IMR-90 (cell line): ENCODE data around the gene IL23R. TPM values are rescaled to one million over a fixed set of nuclear protein-coding genes. Genes with fewer than 3 reads are reported as not detected.

Experiments used
- ATAC-seq: fragments of 200-7000 bp; cut with Tn5 transposase; 2 replicates; pipeline ENCODE4 v1.9.1; 2020; ENCODE audit warnings: low read depth, mild to moderate bottlenecking, moderate library complexity
- BruUV-seq: library from RNA; stranded (reverse); fragments of 400-500 nt; replicated peaks from 2 replicates; lab custom pipeline; 2021; lab: Mats Ljungman, UMichigan
- CTCF ChIA-PET: fragments of 300-600 bp; formaldehyde crosslinking; extraction: SDS; loops from one replicate; lab custom pipeline; 2021; ENCODE audit warnings: antibody characterized with exemption; lab: Yijun Ruan, JAX
- POLR2A ChIA-PET: fragments of 300-600 bp; sonication (Branson Sonifier 250); formaldehyde crosslinking; loops from one replicate; lab custom pipeline; 2022; ENCODE audit warnings: antibody characterized with exemption; ENCODE audit not compliant: unreplicated experiment; lab: Charles Lee
- DNase-seq: peaks from one replicate; pipeline ENCODE4 v3.0.0; 2013
- H2AFZ ChIP-seq: replicated peaks from 2 replicates; pipeline ENCODE3; 2013; ENCODE audit warnings: low read length, mild to moderate bottlenecking; ENCODE audit not compliant: poor library complexity
- H2AK5ac ChIP-seq: 2 replicates; pipeline ENCODE4 v1.6.1; 2013; ENCODE audit warnings: low read depth, low read length, inconsistent platforms
- H2AK9ac ChIP-seq: replicated peaks from 2 replicates; pipeline ENCODE3; 2013; ENCODE audit warnings: mild to moderate bottlenecking, low read depth, low read length, moderate library complexity; ENCODE audit not compliant: poor library complexity
- H2BK120ac ChIP-seq: 2 replicates; pipeline ENCODE4 v1.6.1; 2013; ENCODE audit warnings: low read depth, low read length, inconsistent platforms
- H2BK15ac ChIP-seq: 3 replicates; pipeline ENCODE4 v1.6.1; 2013; ENCODE audit warnings: low read depth, low read length, inconsistent platforms
- H2BK20ac ChIP-seq: 2 replicates; pipeline ENCODE4 v1.6.1; 2013; ENCODE audit warnings: low read depth, mild to moderate bottlenecking, inconsistent platforms, low read length, moderate library complexity
- H2BK5ac ChIP-seq: 2 replicates; pipeline ENCODE4 v1.6.1; 2013; ENCODE audit warnings: mild to moderate bottlenecking, low read depth, low read length, inconsistent platforms; ENCODE audit not compliant: poor library complexity, severe bottlenecking
- H3K14ac ChIP-seq: replicated peaks from 2 replicates; pipeline ENCODE4 v1.6.1; 2013; ENCODE audit warnings: low read depth, low read length, inconsistent platforms
- H3K18ac ChIP-seq: 2 replicates; pipeline ENCODE4 v1.6.1; 2013; ENCODE audit warnings: low read depth, low read length, control low read depth
- H3K23ac ChIP-seq: 2 replicates; pipeline ENCODE4 v1.6.1; 2013; ENCODE audit warnings: low read depth, low read length, inconsistent platforms
- H3K27ac ChIP-seq: 2 replicates; pipeline ENCODE4 v1.5.1; 2013; ENCODE audit warnings: mild to moderate bottlenecking, control low read depth, low read length; ENCODE audit not compliant: insufficient read depth
- H3K27me3 ChIP-seq: 2 replicates; pipeline ENCODE4 v1.6.1; 2013; ENCODE audit warnings: low read length; ENCODE audit not compliant: control insufficient read depth, insufficient read depth
- H3K36me3 ChIP-seq: 2 replicates; pipeline ENCODE4 v1.6.1; 2013; ENCODE audit warnings: low read length, mixed read lengths; ENCODE audit not compliant: control insufficient read depth, insufficient read depth
- H3K4ac ChIP-seq: 2 replicates; pipeline ENCODE4 v1.6.1; 2013; ENCODE audit warnings: low read depth, low read length, inconsistent platforms
- H3K4me1 ChIP-seq: 2 replicates; pipeline ENCODE4 v1.6.1; 2013; ENCODE audit warnings: low read length, mixed read lengths; ENCODE audit not compliant: control insufficient read depth, insufficient read depth
- H3K4me2 ChIP-seq: 2 replicates; pipeline ENCODE4 v1.6.1; 2013; ENCODE audit warnings: low read depth, mild to moderate bottlenecking, control low read depth, low read length, moderate library complexity
- H3K4me3 ChIP-seq: 2 replicates; pipeline ENCODE4 v1.5.1; 2013; ENCODE audit warnings: low read depth, mild to moderate bottlenecking, control low read depth, low read length, moderate library complexity; ENCODE audit not compliant: insufficient read depth
- H3K56ac ChIP-seq: 2 replicates; pipeline ENCODE4 v1.6.1; 2013; ENCODE audit warnings: low read length, inconsistent platforms; ENCODE audit not compliant: insufficient read depth; ENCODE audit errors: extremely low read depth
- H3K79me1 ChIP-seq, 2 experiments: 2 replicates each; pipeline ENCODE4 v1.6.1; 2013; ENCODE audit warnings: low read length in 2 of 2, inconsistent platforms in 1 of 2, low read depth in 1 of 2
- H3K9ac ChIP-seq: 2 replicates; pipeline ENCODE4 v1.6.1; 2013; ENCODE audit warnings: low read depth, low read length, control low read depth
- H3K9me1 ChIP-seq: 2 replicates; pipeline ENCODE4 v1.6.1; 2013; ENCODE audit warnings: low read length, inconsistent platforms; ENCODE audit not compliant: insufficient read depth
- H3K9me3 ChIP-seq: 2 replicates; pipeline ENCODE4 v1.6.1; 2013; ENCODE audit warnings: low read length; ENCODE audit not compliant: control insufficient read depth, insufficient read depth
- H4K20me1 ChIP-seq: 2 replicates; pipeline ENCODE4 v1.6.1; 2013; ENCODE audit warnings: low read length, inconsistent platforms; ENCODE audit not compliant: insufficient read depth
- H4K5ac ChIP-seq: 2 replicates; pipeline ENCODE4 v1.6.1; 2013; ENCODE audit warnings: mild to moderate bottlenecking, low read depth, low read length, control low read depth
- H4K8ac ChIP-seq, 2 experiments: 2 replicates each; pipeline ENCODE4 v1.6.1; 2013; ENCODE audit warnings: low read depth in 2 of 2, low read length in 2 of 2, control low read depth in 1 of 2, inconsistent platforms in 1 of 2
- H4K91ac ChIP-seq: 2 replicates; pipeline ENCODE4 v1.6.1; 2013; ENCODE audit warnings: low read depth, low read length, inconsistent platforms; ENCODE audit not compliant: insufficient read depth
- BHLHE40 ChIP-seq: fragments of 150-350 bp; IDR thresholded peaks from 2 replicates; pipeline ENCODE4 v1.6.1; 2016; ENCODE audit warnings: mild to moderate bottlenecking, low read depth, low read length
- CEBPB ChIP-seq: IDR thresholded peaks from 2 replicates; pipeline ENCODE4 v1.6.1; 2012; ENCODE audit warnings: low read depth, low read length, improper control_type of control experiment
- CTCF ChIP-seq: conservative IDR thresholded peaks from 2 replicates; pipeline ENCODE4 v1.5.1; 2012; ENCODE audit warnings: mild to moderate bottlenecking, low read depth, low read length, improper control_type of control experiment
- MAFK ChIP-seq: IDR thresholded peaks from 2 replicates; pipeline ENCODE4 v1.6.1; 2012; ENCODE audit warnings: low read depth, low read length, improper control_type of control experiment
- MAZ ChIP-seq: IDR thresholded peaks from 2 replicates; pipeline ENCODE4 v1.6.1; 2012; ENCODE audit warnings: low read depth, mild to moderate bottlenecking, low read length, improper control_type of control experiment, moderate library complexity, borderline replicate concordance
- NFE2L2 ChIP-seq: fragments of 150-350 bp; IDR thresholded peaks from 2 replicates; pipeline ENCODE4 v1.6.1; 2016; ENCODE audit warnings: low read depth, mild to moderate bottlenecking, low read length
- RAD21 ChIP-seq: IDR thresholded peaks from 2 replicates; pipeline ENCODE4 v1.6.1; 2012; ENCODE audit warnings: low read length, improper control_type of control experiment
- SMC3 ChIP-seq: fragments of 150-350 bp; IDR thresholded peaks from 2 replicates; pipeline ENCODE4 v1.6.1; 2016; ENCODE audit warnings: low read depth, mild to moderate bottlenecking, antibody characterized with exemption, low read length, moderate library complexity
- WGBS, 2 experiments: methylation state at CpG; one replicate each; pipeline versions ENCODE4 v1.1.5 to v1.1.7; 2013; ENCODE audit warnings: missing lambda C conversion rate in 2 of 2; ENCODE audit not compliant: insufficient read length in 1 of 2; ENCODE audit errors: extremely low coverage in 2 of 2; 5-methylcytosine and 5-hydroxymethylcytosine counted together
- dilution Hi-C: fragments of 300-500 bp; cut with HindIII; formaldehyde crosslinking; loops from one replicate; pipeline ENCODE4 v1.14.3; 2018; ENCODE audit warnings: low sequenced_read_pairs; ENCODE audit not compliant: unreplicated experiment
- in situ Hi-C: fragments of 300-500 bp; cut with MboI; formaldehyde crosslinking; loops from 3 replicates; pipeline ENCODE4 v1.14.3; 2019; ENCODE audit warnings: low sequenced_read_pairs, inconsistent platforms, mixed read lengths
- intact Hi-C: fragments of 100-400 bp; cut with micrococcal nuclease; formaldehyde crosslinking; loops from 2 replicates; pipeline ENCODE4 v1.10.0; 2022
- polyA plus RNA-seq, 3 experiments: library from polyadenylated mRNA; depleted of rRNA; stranded (reverse); fragments of >200 nt; gene quantifications; 2 replicates each; pipeline ENCODE4 v1.2.3, GENCODE V29; 2012; ENCODE audit warnings: low replicate concordance in 1 of 3
- total RNA-seq: library from RNA; depleted of rRNA; stranded (reverse); fragments of >200 nt; gene quantifications from 2 replicates; pipeline ENCODE4 v1.2.3, GENCODE V29; 2012

Gene IL23R
- total and polyA plus RNA-seq, 2 of the 4 experiments (the other 2 are of a cell fraction): not detected

GRCh38 chr1:67214420-67215174 is 48.3 kb downstream of the IL23R start:
- Histone ChIP-seq H4K91ac (no peak overlapping the region), H2AK5ac (no peak overlapping the region), H2AK9ac (no peak overlapping the region), H3K36me3 (no peaks in the 10 kb centered on the region), H4K5ac (no peak overlapping the region), H3K9me3 (no peaks in the 10 kb centered on the region), H2BK120ac (no peak overlapping the region), H4K8ac (no peak overlapping the region), H3K9ac (no peak overlapping the region), H3K9me1 (no peaks in the 10 kb centered on the region), H3K23ac (no peak overlapping the region), H3K79me1 (no peaks in the 10 kb centered on the region), H2BK15ac (no peak overlapping the region), H3K27me3 (no peaks in the 10 kb centered on the region), H3K14ac (no peak overlapping the region), H2AFZ (no peak overlapping the region), H3K56ac (no peak overlapping the region), H3K4me3 (no peak overlapping the region), H3K4ac (no peak overlapping the region), H3K4me2 (no peak overlapping the region), H3K18ac (no peak overlapping the region), H3K27ac (no peak overlapping the region), H2BK5ac (no peak overlapping the region), H3K4me1 (no peaks in the 10 kb centered on the region), H2BK20ac (no peak overlapping the region), H4K20me1 (no peaks in the 10 kb centered on the region)
- dilution Hi-C loops: no loop called here
- 0% methylated on average over 1 of the region's 11 CpGs; no CpG with 5 or more reads in 1 of the 2 experiments for WGBS, 2 experiments
- CTCF ChIA-PET: interaction anchor here (0.9 to 3.9 kb wide), 9 partner anchors 9 to 457 kb away, joined by 3 to 22 read pairs (median 5); no protein-coding TSS in a partner anchor
- in situ Hi-C loops: no loop called here
- intact Hi-C loops: loop anchor here (1.0 to 5.0 kb wide), 3 partner anchors 67 to 286 kb away; partner anchors contain the start of gene SLC35D1
- ATAC-seq: peak; percentile 62
- TF ChIP-seq SMC3 (peak; percentile 51), MAZ (no peak), NFE2L2 (no peak), CEBPB (no peak), CTCF (peak; percentile 55), BHLHE40 (no peak), RAD21 (peak; percentile 36), MAFK (no peak)
- peak; percentile 29 for DNase-seq
- no TSS peak for BruUV-seq
- POLR2A ChIA-PET: interaction anchor here (0.6 kb wide), 1 partner anchor 112 kb away, joined by 3 read pairs; no protein-coding TSS in a partner anchor
